M059J (cell line): ENCODE measurements around the gene ARHGAP45. TPM values are rescaled to one million over a fixed set of nuclear protein-coding genes. Genes with fewer than 3 reads are reported as not detected.

Experiments
- DNase-seq: peaks from one replicate; pipeline ENCODE4 v3.0.0-alpha.2; 2012; ENCODE audit warnings: low read depth
- total RNA-seq: library from RNA; depleted of rRNA; stranded (reverse); fragments of >200 nt; shearing (Covaris generic); gene quantifications from 2 replicates; pipeline ENCODE4 v1.2.3, GENCODE V29; 2014

ARHGAP45 gene
- total RNA-seq, 1 experiment from 2014 or later = 40.8 TPM

DNA sequence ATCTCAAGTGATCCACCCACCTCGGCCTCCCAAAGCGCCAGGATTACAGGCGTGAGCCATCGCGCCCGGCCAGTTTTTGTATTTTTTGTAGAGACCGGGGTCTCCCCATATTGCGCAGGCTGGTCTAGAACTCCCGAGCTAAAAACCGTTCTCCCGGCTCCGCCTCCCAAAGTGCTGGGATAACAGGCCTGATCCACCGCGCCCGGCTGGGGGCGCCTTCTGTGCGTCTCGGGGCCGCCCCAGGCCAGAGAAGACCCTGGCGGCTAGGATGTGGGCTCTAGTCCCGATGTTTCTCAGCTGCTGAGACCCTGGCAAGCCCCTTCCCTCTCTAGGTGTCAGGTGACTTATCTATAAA lies 3.6 kb downstream of the ARHGAP45 start:
- DNase-seq = no peak

DNA sequence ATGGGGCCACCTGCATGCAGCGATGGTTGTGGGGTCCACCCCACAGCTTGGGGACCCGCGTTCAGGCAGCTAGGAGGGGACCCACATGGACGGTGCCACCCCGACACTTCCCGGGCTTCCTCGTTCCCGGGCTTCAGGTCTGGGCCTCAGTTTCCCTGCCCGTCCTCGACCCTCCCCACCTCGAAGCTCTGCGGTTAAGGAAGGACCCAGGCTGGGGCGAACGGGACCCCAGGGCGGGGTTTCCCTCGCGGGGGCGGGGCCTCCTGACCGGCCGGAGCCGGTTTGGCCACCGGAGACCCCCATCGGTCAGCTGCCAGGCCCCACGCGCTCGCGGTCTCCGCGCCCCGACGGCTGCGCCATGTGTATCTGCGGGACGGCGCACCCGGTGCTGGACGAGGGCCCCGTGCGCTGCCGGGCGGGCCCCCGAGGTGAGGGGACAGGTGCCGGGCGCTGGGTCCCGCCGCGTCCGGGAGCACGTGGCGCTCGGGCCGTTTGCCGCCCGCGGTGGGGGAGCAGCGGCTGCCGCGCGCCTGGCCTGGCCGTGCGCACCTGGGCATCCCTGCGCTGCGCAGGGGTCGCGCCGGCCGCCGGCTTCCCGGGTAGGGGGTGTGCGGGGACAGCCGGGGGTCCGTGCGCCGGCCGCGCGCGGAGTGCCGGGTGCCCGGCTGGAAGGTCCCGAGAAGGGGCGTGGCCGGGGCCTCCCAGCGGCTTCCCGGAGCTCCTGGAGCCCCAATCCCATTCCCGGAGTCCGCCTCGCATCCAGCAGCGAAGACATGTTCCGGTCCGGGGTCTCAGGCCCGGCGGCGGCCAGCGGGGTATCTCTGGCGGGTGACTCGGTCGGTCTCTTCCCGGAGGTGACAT lies 4.2 kb downstream of the ARHGAP45 start:
- DNase-seq = no peak

DNA sequence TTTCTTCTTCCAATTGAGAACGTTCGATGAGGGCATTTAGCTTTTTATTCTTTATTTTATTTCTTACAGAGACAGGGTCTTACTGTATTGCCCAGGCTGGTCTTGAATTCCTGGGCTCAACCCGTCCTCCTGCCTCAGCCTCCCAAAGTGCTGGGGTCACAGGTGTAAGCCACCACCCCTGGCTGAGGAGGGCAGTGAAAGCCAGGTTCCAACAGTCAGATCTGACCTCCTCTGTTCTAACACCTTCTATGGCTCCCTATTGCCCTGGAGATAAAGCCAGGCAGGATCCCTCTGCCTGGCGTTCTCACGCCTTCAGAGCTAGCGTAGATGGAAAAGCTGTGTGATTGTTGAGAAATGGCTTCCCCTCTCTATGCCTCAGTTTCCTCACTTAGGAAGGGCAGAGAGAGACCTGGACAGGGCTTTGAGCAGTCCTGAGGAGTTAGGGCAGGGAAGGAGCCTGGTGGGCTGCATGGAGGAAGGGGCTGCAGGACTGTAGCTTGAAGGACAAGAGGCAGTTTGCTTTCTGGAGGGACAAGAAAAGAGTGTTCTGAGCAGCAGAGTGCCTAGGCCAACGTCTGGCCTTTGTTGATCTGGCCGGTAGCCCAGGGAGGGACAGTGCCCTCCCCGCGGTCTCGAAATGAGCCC lies 5.5 kb downstream of the ARHGAP45 start:
- DNase-seq = no peak

DNA sequence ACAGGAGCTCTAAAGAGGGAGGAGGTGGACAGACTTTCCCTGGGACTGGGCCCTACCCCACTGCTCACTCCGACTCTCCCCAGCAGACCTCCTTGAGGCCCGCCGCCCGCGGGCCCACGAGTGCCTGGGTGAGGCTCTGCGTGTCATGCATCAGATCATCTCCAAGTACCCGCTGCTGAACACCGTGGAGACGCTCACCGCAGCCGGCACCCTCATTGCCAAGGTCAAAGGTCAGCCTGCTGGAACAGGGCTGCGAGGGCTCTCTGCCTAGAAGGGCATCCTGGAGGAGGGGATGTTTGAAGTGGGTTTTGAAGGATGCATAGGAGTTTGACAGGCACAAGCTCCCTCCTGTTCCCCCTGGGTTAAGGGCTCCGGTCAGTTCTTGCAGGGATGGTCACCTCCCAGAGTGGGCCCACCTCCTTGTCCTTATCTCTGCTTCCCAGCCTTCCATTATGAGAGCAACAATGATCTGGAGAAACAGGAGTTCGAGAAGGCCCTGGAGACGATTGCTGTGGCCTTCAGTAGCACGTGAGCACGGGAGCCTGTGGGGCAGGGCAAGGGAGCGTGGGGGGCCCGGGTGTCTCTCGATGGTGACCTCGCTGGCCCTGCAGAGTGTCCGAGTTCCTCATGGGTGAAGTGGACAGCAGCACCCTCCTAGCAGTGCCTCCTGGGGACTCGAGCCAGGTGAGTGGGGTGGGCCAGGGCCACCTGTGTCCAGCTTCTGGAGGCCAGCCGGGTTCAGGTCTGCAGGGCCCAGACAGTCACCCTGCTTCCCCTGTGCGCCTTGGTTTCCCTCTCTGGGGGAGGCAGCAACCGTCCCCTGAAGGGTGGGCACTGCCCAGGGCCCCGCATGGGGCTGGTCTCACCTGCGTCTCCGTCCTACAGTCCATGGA lies 6.3 kb downstream of the ARHGAP45 start:
- no peak for DNase-seq

DNA sequence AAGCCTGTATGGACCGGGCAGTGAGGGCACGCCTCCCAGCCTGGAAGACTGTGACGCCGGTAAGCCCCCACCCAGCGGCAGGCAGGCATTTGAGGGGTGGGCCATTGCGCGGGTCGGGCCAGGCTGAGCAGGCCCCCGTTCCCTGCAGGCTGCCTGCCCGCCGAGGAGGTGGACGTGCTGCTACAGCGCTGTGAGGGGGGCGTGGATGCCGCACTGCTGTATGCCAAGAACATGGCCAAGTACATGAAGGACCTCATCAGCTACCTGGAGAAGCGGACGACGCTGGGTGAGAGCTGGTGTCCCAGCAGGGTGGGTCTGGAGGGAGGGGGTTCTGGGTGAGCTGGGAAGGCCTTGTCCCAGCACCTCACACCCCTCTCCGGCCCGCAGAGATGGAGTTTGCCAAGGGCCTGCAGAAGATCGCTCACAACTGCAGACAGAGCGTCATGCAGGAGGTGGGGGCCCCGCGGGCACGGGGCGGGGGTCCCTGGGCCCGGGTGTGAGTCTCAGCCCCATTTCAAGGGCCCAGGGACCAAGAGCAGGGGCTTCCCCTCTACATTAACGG lies 7.1 kb downstream of the ARHGAP45 start:
- no peak for DNase-seq

DNA sequence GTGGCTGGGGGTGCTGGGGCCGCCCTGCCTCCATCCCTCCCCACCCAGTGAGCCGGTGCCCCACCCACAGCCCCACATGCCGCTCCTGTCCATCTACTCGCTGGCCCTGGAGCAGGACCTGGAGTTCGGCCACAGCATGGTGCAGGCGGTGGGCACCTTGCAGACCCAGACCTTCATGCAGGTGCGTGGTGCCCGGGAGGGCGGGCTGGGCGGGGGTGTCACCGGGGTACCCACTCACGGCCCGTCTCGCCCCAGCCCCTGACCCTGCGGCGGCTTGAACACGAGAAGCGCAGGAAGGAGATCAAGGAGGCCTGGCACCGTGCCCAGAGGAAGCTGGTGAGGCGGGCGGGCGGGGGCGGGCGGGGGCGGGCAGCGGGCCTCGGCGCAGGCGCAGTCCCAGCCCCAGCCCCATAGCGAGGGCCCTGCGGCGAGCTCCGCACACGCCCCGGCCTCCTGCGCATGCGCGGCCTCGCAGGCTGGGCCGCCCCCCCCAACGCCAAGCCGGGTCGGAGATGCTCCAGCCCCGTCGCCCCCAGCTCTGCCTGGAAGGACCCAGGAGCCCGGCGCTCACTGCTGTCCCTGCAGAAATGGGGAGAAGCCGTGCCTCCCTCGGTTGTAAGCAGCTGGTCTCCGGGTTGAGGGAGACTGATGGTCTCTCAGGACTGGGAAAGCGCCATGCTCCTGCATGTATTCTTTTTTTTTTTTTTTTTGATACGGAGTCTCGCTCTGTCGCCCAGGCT lies 7.7 kb downstream of the ARHGAP45 start:
- no peak for DNase-seq

DNA sequence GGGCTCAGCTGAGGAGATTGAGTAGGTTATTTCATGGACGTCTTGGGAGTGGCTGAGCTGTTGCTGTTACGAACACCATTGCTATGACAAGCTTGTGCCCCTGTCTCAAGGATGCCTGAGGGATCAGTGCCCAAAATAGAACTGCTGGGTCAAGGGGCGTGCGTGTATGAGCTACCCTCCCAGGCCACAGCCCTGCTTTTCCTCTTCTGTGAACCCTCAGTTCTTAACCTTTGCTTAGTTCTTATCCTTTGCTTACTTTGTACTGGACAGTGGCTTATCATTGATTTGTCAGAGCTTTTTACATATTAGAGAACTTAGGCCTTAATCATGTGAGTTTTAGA lies 9.0 kb downstream of the ARHGAP45 start:
- no peak for DNase-seq

DNA sequence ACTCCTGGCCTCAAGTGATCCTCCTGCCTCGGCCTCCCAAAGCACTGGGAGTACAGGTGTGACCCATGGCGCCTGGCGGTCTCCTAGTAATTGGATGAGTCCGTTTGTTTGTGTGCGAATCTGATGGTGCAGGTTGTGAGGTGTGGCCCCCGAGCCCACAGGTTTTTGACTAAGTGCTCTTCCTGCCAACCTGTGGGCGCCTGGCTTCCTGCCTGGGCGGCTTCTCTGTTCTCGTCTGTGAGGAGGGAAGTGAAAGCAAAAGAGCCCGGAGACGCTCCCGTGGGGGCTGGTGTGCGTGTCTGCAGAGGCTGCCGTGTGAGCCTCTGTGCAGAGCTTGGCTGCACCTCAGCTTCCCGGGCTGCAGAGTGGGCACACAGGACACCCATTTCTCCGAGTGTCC lies 10.0 kb downstream of the ARHGAP45 start:
- peak; percentile 66 for DNase-seq

DNA sequence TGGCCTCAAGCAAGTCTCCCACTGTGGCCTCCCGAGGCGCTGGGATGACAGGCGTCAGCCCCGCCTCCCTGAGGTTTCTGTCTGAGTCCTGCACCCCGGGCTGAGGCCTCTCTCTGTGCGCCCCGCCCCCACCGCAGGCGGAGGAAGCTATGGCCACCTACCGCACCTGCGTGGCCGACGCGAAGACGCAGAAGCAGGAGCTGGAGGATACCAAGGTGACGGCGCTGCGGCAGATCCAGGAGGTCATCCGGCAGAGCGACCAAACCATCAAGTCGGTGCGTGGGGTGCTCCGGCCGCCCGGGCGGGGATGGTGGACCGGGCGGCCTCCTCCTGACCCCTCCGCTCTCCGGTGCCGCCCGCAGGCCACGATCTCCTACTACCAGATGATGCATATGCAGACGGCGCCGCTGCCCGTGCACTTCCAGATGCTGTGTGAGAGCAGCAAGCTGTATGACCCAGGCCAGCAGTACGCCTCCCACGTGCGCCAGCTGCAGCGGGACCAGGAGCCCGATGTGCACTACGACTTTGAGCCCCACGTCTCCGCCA lies 12.7 kb downstream of the ARHGAP45 start:
- no peak for DNase-seq

DNA sequence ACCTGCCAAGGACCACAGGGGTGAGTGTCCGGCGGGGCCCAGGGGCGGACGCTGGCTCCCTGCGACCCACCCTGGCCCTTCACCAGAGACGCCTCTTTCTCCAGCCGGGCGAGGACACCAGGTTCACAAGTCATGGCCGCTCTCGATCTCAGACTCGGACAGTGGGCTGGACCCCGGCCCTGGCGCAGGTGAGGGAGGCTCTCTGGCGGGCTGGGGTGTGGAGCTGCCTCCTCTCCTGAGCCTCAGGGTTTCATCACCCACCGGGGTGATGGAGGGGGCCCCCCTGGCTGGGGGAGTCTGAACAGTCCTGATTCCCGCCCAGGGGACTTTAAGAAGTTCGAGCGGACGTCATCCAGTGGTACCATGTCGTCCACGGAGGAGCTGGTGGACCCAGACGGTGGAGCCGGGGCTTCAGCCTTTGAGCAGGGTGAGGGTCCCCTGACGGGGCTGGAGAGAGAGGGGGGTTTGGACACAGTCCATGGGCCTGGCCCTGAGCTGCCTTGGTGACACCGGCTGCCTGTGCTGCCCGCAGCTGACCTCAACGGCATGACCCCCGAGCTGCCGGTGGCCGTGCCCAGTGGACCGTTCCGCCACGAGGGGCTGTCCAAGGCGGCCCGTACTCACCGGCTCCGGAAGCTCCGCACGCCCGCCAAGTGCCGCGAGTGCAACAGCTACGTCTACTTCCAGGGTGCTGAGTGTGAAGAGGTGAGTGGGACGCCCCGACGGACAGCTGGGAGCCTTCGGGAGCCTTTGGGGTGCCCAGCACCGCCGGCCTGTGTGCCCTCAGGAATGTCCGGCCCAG lies 13.6 kb downstream of the ARHGAP45 start:
- DNase-seq = no peak

DNA sequence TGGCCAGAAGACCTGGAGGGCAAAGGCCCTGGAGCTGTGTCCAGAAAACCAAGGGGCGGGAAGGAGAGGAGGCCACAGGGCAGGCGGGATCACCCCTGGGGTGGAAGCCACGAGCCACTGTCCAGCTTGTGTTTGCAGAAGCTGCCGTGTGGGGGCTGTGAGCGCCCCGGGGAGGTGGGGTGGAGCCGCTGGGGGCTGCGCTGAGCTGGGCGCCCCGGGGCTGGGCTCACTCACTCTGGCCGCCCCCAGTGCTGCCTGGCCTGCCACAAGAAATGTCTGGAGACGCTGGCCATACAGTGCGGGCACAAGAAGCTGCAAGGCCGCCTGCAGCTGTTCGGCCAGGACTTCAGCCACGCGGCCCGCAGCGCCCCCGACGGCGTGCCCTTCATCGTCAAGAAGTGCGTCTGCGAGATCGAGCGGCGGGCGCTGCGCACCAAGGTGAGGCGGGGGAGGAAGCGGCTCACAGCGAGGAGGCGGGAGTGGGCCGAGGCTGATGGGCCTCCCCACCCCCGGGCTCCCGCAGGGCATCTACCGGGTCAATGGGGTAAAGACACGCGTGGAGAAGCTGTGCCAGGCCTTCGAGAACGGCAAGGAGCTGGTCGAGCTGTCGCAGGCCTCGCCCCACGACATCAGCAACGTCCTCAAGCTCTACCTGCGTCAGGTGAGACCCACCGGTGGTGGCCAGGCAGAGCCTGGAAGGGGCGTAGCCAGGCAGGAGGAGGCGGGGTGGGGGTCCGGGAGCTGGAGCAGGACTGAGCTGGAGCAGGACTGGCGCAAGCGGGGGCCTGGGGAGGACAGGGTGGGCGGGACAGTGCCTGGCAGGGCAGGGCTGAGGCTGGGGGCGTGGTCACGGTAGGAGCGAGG lies 14.6 kb downstream of the ARHGAP45 start:
- DNase-seq = no peak

DNA sequence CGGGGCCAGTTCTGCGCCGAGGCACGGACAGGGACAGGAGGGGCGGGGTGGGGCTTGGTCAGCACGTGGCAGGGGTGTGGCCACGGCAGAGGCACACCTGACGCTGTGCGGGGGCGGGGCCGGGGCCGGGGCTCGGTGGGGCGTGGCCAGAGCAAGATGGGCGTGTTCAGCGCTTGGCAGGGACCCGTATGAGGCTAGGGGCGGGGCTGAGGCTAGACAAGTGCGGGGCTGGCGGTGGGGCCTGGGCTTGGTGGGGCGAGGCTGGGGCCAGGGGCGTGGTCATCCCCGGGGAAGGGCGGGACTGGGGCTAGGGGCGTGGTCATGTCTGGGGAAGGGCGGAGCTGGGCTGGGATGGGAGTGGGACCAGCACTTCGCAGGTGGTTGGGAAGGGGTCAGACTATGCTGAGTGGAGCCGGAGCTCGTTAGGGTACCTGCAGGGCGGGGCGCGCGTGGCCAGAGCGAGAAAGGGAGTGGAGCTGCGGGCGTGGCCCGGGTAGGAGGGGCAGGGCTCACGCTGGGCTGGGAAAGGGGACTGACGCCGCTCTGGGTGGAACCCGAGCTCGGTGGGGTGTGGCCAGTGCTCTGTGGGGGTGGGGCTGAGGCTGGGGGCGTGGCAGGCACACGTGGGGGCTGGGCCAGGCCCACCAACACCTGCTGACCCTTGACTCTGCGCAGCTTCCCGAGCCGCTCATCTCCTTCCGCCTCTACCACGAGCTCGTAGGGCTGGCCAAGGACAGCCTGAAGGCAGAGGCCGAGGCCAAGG lies 15.4 kb downstream of the ARHGAP45 start:
- no peak for DNase-seq

DNA sequence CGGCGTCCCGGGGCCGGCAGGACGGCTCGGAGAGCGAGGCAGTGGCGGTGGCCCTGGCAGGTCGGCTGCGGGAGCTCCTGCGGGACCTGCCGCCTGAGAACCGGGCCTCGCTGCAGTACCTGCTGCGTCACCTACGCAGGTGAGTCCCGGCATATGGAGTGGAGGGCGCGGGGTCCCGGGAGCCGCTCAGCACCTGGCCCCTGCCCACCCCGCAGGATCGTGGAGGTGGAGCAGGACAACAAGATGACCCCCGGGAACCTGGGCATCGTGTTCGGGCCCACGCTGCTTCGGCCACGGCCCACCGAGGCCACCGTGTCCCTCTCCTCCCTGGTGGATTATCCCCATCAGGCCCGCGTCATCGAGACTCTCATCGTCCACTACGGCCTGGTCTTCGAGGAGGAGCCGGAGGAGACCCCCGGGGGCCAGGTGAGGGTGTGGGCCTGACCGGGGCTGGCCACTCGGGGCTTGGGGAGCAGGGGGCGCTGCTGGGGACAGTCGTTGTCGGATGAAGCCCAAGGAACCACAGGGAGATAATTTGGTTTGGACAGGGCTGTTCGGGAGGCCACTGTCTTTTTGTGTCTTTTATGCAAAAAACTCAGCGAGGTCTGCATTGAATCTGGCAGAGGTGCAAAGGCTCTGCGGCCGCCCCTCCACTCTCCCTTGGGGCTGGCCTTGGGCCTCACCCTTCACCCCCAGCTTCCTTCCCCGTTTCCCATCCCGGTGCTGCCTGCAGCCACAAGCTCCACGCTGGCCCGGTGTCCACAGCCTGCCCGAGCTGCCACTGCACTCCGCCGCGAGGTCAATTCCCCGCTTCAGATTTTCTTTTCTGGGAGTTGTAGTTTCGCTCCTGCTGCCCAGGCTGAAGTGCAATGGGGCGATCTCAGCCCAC lies 16.2 kb downstream of the ARHGAP45 start:
- DNase-seq = no peak

DNA sequence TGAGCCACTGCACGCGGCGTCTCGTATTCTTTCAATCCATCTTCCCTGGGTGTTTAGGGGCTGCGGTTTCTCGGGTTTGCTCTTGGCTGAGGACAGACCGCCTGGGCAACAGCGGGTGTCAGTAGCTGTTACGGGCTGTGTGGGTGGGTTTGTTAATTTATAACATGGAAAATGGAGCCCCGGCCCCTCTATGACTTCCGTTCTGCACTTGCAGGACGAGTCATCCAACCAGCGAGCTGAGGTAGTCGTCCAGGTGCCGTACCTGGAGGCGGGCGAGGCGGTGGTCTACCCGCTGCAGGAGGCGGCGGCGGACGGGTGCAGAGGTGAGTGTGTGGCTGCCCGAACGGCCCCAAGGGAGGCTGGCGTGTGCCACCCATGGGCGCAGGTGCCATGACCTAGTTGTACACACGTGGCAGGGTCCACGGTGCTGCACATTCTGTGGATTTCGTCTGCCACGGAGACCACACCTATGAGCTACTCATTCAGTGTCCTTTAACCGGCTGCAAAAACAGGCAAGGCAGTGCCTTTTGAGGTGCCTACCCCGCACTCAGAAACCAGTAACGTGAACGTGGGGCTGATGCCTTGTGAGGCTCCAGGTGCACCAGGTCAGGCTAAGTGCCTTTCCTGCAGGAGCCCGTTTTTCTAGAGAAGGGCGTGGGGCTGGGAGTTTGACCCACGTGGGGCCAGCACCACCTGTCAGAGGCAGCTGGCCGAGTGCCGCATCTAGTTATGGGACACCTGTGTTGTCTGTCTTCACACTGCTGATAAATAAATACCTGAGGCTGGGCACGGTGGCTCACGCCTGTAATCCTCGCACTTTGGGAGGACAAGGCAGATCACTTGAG lies 17.3 kb downstream of the ARHGAP45 start:
- DNase-seq = no peak

DNA sequence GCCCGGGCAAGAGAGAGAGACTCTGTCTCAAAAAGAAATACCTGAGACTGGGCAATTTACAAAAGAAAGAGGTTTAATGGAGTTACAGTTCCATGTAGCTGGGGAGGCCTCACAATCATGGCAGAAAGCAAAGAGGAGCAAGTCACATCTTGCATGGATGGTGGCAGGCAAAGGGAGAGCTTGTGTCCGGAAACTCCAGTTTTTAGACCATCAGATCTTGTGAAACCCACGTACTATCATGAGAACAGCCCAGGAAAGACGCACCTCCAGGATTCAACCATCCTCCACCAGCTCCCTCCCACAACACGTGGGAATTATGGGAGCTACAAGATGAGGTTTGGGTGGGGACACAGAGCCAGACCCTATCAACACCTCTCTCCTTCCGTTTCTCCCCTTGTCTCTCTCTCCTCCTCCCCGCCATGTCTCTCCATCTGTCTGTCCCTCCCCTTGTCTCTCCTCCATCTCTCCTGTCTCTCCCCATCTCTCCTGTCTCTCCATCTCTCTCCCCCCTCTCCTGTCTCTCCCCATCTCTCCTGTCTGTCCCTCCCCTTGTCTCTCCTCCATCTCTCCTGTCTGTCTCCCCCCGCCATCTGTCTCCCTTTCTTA lies 18.2 kb downstream of the ARHGAP45 start:
- DNase-seq = no peak
